GM19463 (cell line): ENCODE data around the gene METTL8.

ENCODE experiments used
- ATAC-seq: cut with Tn5 transposase; IDR thresholded peaks from one replicate; pipeline ENCODE4 v1.9.1; 2021; ENCODE audit warnings: mild to moderate bottlenecking, moderate library complexity; ENCODE audit not compliant: unreplicated experiment

METTL8 gene

GRCh38 chr2:171267855-171268629 lies 165.7 kb downstream of the METTL8 start:
- no peak for ATAC-seq
